HG02571 (cell line): Measurements from ENCODE around the gene RAB20.
"Not testable (repeated sequence)": the region's sequence is repeated elsewhere in the genome, so short reads cannot be mapped to it uniquely, and the experiment has no call there.

Experiments
- ATAC-seq: cut with Tn5 transposase; IDR thresholded peaks from one replicate; pipeline ENCODE4 v1.9.1; 2021; ENCODE audit warnings: mild to moderate bottlenecking, moderate library complexity; ENCODE audit not compliant: unreplicated experiment

The RAB20 gene

DNA sequence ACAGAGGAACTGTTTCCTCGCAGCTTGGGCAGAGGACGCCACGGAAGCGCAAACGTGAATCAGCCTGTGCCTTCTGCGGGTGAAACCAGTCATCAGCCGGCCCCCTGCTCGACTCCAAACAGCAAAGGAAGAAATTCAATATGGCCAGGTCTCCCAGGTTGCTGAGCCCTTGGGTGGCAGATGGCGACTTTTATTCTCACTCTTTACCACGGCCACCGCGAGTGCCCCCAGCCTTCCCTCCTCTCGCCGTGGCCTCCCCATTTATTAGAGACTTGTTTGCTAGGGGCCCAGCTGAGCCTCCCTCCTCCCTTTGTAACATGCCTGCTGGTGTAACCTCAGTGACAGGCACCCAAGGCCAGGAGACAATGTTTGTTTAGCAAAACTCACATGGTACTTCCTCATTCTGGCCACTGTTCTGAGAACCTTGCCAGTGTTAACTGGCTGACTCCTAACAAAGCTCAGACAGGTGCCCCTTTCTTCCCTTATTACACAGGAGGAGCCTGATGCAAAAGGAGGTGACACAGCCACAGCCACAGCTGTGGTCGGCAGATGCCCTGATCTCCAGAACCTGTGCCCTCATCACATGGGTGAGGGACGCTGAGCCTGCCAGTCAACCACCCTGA lies 5.8 kb downstream of the RAB20 start:
- no peak for ATAC-seq

DNA sequence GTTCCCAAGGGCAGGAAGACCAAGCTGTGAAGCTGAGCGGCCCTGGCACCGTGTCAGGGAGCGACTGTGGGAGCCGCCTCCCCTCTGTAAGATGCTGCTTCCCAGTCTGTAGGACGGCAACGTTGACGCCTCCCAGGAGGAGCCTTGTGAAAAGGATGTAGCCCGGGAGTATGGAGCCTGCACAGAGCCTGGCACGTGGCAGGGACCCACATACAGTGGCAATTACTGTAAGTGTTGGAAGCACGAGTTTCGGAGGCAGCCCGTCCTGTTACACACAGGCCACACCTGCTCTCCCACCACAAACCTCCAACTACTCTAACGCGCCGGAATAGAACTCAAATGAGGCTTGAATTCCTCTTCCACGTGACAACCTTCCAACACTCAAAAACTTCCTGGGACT lies 6.6 kb downstream of the RAB20 start:
- ATAC-seq: no peak

DNA sequence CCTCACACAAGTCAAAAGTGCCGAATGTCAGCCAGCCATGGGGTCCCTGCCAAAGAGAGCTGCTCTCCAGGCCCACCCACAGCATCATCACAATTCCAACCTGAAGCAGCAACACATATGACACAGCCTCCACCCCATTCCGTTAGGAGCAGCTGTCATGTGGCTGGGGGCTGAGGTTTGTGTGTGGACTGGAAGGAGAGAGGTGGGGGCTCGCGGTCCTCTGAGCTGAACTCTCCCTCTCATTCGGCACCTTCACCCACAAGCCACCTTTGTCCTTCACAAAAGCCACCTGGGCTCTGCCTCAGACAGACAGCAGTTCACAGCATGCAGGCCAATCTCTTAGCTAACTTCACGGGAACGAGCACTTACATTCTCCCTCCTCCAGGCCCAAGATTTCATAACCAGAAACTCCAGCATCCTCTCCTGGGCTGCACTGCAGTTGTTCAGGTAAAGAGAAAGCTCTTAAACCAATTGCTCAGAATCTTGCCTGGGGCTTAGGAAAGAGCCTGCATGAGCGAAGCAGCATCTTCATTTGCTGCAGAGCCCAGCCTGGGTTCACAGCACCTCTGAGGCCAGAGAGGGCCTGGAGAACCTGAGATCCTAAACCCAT lies 7.2 kb downstream of the RAB20 start:
- no peak for ATAC-seq

DNA sequence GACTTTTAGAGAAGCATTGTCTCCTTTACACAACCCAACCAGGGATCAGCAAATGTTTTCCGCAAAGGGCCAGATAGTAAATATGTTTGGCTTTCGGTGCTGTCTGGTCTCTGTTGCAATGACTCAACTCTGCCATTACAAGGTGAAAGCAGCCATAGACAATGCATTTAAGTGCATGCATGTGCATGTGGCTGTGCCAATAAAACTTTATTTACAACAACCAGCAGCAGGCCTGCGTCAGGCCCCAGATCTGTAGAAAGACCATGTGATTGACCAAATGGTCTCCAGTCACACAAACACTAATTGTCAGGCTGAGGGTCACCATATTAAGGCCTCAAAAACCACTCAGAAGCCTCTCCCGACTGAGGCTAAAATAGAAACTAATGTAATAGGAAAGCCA lies 8.1 kb downstream of the RAB20 start:
- ATAC-seq: no peak

DNA sequence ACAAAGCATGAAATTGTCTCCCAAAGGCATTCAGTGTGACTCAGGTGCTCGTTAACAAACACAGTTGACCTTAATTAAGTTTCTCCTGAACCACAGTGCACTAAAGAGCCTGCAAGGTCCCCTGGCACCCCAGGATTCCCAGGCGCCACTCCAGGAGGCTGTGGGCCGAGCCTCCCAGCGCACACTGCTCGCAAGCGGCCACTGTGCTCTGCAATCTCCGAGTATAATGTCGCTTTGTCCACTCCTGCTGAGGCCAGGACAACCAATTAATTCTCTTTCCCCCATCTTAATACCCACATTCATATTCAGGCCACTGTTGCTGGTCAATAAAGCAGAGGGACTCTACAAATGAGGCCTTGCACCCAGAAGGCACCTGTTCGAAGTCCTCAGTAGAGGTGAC lies 8.8 kb downstream of the RAB20 start:
- ATAC-seq: no peak

DNA sequence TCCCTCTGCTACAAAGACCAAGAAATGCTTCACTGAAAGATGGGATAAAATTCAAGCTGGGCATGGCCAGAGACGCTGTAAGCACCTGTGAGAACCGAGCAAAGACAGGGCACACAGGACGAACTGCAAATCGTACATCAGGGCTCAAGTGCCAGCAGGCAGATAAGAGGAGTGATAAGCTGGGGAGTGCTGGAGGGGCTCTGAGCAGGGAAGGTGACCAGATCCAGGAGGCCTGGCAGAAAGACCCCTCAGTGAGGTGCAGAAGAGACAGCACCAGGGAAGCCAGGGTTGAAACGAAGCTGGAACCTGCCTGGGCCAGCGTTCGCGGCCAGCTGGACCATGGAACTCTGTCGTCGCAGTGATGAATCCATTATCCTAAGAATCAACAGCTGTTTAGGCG lies 10.2 kb downstream of the RAB20 start:
- no peak for ATAC-seq

DNA sequence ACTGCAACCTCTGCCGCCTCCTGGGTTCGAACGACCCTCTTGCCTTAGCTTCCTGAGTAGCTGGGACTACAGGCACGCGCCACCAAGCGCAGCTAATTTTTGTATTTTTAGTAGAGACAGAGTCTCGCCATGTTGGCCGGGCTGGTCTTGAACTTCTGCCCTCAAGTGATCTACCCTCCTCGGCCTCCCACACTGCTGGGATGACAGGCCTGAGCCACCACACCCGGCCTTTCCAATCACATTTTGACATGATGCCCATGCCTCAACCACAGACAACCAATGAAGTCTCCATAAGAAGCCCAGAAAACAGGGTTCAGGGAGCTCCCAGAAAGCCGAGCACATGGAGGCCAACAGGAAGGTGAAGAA lies 11.7 kb downstream of the RAB20 start:
- no peak for ATAC-seq

DNA sequence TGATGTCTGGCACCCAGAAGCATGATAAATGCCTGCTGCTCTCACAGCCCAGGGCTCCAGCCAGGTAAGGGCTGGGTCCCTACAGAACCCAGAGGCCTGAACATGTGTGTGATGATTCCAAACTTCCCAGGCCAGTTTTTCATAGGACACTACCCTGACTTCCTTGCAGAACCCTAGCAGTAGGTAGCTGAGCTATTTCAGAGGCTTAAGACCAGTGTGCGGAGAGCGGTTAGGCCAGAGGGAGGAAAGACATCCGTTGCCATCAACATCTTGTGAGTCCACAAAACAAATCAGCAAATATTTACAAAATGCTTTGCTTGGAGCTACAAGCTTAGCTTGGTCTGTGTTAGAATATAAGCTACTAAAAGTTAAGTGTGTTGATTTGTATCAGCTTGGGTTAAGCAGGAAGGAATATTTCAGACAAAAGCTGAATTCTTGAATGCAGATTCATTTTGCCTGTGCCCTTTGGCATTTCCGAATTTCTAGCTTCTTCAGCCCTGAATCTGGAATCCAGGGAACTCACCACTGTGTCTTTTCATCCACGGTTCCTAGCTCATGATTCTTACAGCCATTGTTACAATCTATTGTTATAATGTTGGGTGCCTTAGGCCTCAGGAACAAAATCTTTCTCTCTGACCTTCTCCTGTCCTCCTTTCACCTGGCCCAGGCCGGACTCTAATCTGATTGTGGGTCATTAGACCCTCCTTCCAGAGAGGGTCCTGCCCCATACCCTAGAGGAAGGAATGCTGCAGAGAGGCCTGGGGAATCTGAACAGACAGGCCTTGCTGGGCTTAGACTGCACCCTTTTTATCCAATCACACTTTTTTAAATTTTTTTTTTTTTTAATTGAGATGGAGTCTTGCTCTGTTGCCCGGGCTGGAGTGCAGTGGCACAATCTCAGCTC lies 12.4 kb downstream of the RAB20 start:
- no peak for ATAC-seq

DNA sequence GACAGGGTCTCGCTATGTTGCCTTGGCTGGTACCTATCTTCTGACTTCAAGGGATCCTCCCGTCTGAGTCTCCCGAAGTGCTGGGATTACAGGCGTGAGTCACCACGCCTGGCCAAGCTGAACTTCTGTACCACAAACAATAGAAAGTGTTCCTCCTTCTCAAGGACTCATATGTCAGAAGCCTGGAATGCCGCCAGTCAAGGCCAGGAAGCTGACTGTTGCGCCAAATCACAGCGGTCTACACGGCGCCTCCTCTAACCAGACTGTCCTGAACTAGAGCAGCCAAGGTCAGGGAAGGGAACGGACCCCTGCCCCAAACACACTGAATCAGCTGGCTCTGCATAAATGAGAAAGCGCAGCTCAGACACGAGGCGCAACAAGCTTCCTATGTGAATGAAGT lies 14.6 kb downstream of the RAB20 start:
- ATAC-seq: no peak

DNA sequence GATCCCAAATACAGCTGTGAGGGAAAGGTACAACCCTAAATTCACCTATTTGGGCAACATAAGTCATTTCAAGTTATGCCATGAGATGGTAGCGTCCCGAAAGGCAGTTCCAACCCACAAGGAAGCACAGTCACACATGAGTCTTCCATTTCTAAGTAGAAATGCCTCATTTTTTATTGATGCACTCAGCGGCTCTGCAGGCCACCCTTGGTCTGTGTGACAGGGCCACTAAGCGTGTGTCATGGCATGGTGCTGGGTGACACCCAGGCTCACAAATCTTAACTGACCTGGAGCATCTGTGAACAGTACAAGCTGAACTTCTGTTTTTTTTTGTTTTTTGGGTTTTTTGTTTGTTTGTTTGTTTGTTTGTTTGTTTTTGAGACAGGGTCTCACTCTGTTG lies 15.1 kb downstream of the RAB20 start:
- no peak for ATAC-seq

DNA sequence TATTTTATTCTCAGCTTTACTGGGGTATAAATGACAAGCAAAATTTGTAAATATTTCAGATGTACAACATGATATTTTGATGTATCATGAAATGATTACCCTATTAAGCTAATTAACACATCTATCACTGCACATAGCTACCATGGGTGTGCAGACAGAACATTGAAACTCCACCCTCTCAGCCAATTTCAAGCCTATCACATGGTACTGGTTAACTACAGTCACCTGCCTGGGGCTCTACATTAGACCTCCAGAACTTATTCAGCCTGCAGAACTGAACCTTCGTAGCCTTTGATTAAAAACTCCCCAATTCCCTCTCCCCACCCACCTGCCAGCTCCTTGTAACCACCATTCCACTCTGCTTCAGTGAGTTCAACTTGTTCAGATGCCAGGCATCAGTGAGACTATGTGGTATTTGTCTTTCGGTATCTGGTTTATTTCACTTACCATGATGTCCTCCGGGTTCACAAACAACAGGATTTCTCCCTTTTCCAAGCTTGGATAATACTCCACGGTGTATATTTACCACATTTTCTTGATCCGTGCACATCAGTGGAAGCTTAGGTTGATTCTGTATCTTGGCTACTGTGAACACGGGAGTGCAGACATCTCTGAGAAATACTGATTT lies 19.2 kb downstream of the RAB20 start:
- no peak for ATAC-seq

DNA sequence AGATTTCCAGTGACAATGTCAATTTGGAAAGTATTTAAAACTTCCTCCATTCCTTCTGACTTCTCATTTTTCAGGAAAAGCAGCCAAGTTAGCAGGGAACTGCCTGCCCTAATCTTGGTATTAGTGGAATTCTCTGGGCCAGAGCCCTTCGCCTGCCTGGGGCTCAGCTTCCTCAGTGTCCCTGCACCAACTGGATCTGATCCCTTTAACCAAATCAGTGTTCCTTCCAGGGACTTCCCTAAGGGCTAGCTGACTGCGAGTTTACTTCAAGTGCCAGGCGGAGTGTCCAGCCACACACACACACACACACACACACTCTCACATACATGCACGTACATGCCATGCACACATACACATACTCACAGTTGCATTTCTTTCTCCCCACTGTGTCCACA lies 20.0 kb downstream of the RAB20 start:
- ATAC-seq: no peak

DNA sequence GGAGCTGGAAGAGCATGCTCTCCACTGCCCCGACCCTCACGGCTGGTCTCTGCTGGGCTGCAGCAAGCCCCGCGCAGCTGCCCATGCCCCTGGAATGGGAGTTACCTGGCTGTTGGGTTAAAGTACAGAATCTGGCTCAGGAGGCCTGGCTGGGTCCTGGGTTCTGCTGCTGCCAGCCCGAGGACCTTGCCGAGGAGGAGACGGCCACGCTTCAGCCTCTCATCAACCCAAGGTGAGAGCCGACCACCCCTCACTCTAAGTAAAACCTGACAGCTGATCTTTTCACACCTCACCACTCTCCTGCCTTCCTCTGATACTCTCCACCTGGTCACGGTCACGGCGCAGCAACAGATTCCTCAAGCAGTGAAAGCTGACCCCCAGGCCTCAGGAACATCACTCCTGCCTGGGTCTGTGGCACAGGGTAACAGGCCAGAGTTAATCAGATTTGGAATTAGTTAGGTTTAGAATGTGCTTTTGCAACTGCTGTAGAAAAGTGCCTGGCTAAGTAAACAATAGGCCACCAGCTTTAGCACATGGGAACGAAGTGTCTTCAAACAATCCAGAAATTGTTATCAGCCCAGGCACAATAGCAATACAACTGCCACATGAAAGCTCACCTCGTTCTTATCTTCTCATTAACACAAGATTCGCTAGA lies 20.5 kb downstream of the RAB20 start:
- no peak for ATAC-seq

DNA sequence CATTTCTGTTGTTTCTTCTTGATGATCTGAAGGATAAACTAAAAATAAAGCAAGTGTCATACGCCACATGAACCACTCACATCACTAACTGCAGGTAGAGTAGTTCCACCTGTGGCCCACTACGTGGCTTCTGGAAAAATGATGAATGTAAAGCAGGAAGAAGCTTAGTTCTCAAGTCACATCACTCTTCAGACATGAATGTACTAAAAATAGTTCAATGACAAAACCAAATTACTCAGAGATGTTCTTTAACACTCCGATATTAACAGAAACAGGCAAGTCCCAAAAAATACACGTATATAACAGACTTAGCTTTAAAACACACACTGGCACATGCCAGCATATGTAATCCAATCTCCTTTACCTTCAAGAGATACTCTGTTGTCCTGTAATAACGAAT lies 21.6 kb downstream of the RAB20 start:
- no peak for ATAC-seq

DNA sequence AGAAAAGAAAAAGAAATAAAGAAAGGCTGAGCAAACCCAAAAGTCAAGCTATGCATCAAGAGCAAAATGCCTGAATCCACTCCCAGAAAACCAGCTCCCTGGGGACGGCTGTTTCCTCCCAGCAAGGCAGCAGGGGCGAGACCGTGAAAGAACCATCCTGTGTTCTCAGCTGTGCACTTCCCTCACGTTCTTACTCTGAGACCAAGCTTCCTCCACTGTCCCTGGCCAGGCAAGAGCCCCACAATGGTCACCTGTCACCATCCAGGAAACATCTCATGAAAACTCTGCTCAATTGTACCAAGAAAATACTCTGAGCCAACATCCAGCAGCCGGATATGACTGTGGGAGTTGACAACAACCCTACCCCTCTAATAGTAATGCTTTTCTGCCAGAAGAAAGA lies 22.9 kb downstream of the RAB20 start:
- no peak for ATAC-seq

DNA sequence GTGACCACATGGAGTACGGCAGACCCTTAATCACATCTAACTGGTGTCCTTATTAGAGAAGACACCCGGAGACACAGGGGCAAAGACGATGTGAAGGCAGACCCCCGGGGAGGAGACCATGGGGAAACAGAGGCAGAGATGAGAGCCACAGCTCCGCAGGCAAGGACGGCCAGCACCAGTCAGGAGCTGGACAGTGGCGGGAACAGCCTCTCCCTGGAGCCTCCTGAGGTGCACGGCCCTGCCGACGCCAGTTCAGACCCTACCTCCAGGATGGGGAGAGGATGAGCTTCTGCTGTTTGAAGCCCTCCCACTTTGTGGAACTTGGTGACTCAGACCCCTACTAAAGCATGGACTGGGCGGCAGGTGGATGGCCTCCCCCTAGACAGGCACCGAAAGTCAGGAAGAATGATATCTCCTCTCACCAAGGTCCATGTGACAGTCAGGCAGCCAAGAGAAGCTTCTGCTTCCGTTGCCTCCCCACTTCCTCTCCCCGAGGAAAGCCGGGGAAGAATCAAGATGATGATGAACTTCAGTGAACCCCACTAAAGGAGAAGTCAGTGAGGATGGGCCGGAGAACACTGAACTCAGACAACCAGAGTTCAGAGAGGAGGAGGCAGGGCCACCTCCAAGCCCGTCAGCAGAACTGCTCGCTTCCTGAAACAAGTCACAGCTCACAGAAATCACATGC lies 25.4 kb downstream of the RAB20 start:
- ATAC-seq: no peak

DNA sequence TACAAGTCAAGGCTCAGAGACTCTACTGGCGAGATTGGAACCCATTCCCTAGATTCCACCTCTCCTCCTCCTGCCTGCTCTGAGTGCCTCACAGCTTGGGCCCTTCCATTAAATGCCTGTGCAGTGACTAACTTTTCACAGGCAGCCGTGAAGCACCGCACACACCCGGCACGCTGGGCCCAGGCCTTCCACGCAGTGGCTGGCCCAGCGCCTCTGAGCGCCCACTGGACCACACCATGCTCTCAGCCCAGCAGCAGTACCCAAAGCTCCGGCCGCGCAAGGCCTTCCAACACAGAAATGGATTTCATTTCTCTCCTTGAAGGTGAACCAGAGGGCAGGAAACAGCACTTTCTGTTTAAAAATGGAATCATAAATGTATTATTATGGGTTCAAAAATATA lies 26.0 kb downstream of the RAB20 start:
- ATAC-seq: no peak

DNA sequence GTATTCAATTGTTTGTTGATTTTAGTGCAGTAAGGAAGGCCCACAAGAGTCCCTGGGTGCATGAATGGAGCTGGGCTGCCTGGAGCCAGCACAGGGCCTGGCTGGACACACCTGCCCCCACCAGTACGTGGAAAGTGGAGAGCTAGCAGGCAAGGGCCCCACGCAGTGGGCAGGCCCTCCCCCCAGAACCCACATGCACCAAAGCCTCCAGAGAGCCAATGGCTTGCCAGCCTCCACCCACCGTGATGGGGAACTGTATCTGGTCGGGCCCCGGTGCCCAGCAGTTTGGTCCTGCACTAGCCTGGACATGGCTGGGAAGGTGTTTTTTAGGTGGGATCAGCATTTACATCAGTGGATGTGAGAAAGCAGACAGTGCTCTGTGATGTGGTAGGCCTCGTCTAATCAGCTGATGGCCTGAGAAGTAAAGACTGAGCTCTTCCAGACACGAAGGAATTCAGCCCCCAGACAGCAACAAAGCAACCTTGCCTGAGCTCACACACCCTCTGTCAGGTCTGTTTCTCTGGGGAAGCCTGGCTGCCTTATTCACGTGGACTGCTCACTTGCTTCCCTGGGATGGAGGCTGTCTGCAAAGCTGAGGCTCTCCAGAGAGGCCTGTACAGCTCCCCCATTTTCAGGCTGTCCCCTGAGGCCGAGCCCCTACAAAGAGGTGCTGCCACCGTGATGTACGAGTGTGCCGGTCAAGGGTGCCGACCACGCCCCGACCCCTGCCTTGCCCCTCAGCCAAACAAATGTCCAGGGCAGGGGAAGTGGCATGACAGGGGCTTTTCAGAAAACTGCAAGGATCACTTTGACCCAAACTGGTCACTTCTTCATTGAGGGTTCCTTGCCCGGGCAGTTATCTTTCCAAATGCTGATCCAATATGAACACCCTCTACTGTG lies 27.5 kb downstream of the RAB20 start:
- ATAC-seq: no peak

DNA sequence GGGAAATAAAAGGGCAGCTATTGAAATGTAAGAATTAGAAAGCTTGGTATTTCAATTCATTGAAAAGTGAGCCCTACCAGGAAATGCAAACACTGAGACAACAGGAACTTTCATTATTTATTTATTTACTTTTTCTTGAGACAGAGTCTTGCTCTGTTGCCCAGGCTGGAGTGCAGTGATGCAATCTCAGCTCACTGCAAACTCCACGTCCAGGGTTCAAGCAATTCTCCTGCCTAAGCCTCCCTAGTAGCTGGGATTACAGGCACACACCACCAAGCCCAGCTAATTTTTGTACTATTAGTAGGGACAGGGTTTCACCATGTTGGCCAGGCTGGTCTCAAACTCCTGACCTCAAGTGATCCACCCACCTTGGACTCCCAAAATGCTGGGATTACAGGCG lies 29.3 kb downstream of the RAB20 start:
- ATAC-seq: not testable (repeated sequence)

DNA sequence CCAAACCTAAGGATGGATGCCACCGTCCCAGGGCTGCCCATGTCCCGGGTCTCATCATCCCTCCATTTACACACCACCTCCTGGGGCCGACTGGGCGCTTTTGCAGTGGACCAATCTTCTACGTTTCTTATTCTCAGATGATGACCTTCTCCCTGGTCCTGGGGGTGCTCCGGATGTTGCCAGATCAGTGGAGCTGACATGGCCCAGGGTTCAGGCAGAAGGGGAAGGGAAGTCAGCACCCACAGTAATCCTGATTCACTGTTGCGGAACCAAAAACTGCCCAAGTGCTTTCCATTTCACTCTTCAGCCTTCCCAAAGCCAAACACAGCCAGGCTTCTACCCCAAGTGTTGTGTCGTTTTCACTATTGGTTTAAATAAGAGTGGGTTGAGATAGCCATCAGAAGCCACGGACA lies 29.8 kb downstream of the RAB20 start:
- ATAC-seq: no peak
